GM23248 (cell line): ENCODE data around the gene POU5F2. TPM values are rescaled to one million over a fixed set of nuclear protein-coding genes. Genes with fewer than 3 reads are reported as not detected.
A peak's percentile ranks its signal among the peaks of the same experiment; 100 is the strongest.

Source experiments
- DNase-seq: peaks from one replicate; pipeline ENCODE4 v3.0.0-alpha.2; 2015
- H2AFZ ChIP-seq: fragments of 200-600 bp; sonication (generic); 2 replicates; pipeline ENCODE4 v1.6.1; 2016; ENCODE audit warnings: antibody characterized with exemption
- H3F3A ChIP-seq: fragments of 200-600 bp; sonication (generic); 2 replicates; pipeline ENCODE4 v1.6.1; 2016; ENCODE audit warnings: mild to moderate bottlenecking, antibody characterized with exemption, mixed run types; ENCODE audit not compliant: insufficient read depth
- H3K27ac ChIP-seq: fragments of 200-600 bp; sonication (generic); 2 replicates; pipeline ENCODE4 v1.5.1; 2016; ENCODE audit warnings: mild to moderate bottlenecking
- H3K27me3 ChIP-seq: fragments of 200-600 bp; sonication (generic); replicated peaks from 2 replicates; pipeline ENCODE4 v1.6.1; 2016; ENCODE audit warnings: mild to moderate bottlenecking; ENCODE audit not compliant: insufficient read depth
- H3K36me3 ChIP-seq: fragments of 200-600 bp; sonication (generic); 2 replicates; pipeline ENCODE4 v1.6.1; 2016; ENCODE audit warnings: low read depth, mild to moderate bottlenecking
- H3K4me1 ChIP-seq: fragments of 200-600 bp; sonication (generic); 2 replicates; pipeline ENCODE4 v1.6.1; 2016; ENCODE audit warnings: mild to moderate bottlenecking; ENCODE audit not compliant: insufficient read depth
- H3K4me2 ChIP-seq: fragments of 200-600 bp; sonication (generic); one replicate; pipeline ENCODE4 v1.6.1; 2016; ENCODE audit warnings: mild to moderate bottlenecking; ENCODE audit not compliant: unreplicated experiment
- H3K4me3 ChIP-seq: fragments of 200-600 bp; sonication (generic); 2 replicates; pipeline ENCODE4 v1.5.1; 2016; ENCODE audit warnings: mild to moderate bottlenecking
- H3K79me2 ChIP-seq: fragments of 200-600 bp; sonication (generic); 2 replicates; pipeline ENCODE4 v1.6.1; 2016; ENCODE audit warnings: mild to moderate bottlenecking; ENCODE audit not compliant: insufficient read depth
- H3K9ac ChIP-seq: fragments of 200-600 bp; sonication (generic); 2 replicates; pipeline ENCODE4 v1.6.1; 2016; ENCODE audit warnings: mild to moderate bottlenecking
- H3K9me2 ChIP-seq: fragments of 200-600 bp; sonication (generic); 2 replicates; pipeline ENCODE4 v1.6.1; 2016; ENCODE audit warnings: mixed run types, mild to moderate bottlenecking, moderate library complexity; ENCODE audit not compliant: insufficient read depth
- H3K9me3 ChIP-seq: fragments of 200-600 bp; sonication (generic); one replicate; pipeline ENCODE4 v1.6.1; 2017; ENCODE audit warnings: low read depth
- H4K20me1 ChIP-seq: fragments of 200-600 bp; sonication (generic); 2 replicates; pipeline ENCODE4 v1.6.0; 2016; ENCODE audit not compliant: insufficient read depth
- EZH2 ChIP-seq: fragments of 200-600 bp; sonication (generic); IDR thresholded peaks from 2 replicates; pipeline ENCODE4 v1.6.1; 2018; ENCODE audit warnings: antibody characterized with exemption, mild to moderate bottlenecking; ENCODE audit not compliant: insufficient read depth, poor library complexity, severe bottlenecking
- EZH2phosphoT487 ChIP-seq: fragments of 200-600 bp; sonication (generic); IDR thresholded peaks from 2 replicates; pipeline ENCODE4 v1.6.1; 2018; ENCODE audit warnings: antibody characterized with exemption, moderate library complexity, mild to moderate bottlenecking, low read depth; ENCODE audit not compliant: insufficient read depth
- WGBS, 2 experiments: methylation state at CpG; one replicate each; pipeline ENCODE4 v1.1.6; 2015 to 2017; ENCODE audit warnings: low lambda C conversion rate in 2 of 2, low coverage in 1 of 2; ENCODE audit errors: missing lambda C conversion rate in 2 of 2; 5-methylcytosine and 5-hydroxymethylcytosine counted together
- in situ Hi-C: fragments of 300-500 bp; cut with MboI; formaldehyde crosslinking; loops from 2 replicates; pipeline ENCODE4 v1.15.0; 2020
- polyA plus RNA-seq: library from polyadenylated mRNA; unstranded; fragments of >200 nt; fragmentation: Nextera tagmentation; extraction: Ambion mirVana; gene quantifications from 2 replicates; pipeline ENCODE4 v1.2.1, GENCODE V29; 2016
- total RNA-seq: library from RNA; depleted of rRNA; stranded (reverse); fragments of >200 nt; shearing (Covaris generic); gene quantifications from 2 replicates; pipeline ENCODE4 v1.2.3, GENCODE V29; 2014; rRNA removed

The POU5F2 gene
- 0.32 and 0.76 TPM in 2 replicates for total RNA-seq
- 0.08 and 0.16 TPM in 2 replicates for polyA plus RNA-seq

DNA sequence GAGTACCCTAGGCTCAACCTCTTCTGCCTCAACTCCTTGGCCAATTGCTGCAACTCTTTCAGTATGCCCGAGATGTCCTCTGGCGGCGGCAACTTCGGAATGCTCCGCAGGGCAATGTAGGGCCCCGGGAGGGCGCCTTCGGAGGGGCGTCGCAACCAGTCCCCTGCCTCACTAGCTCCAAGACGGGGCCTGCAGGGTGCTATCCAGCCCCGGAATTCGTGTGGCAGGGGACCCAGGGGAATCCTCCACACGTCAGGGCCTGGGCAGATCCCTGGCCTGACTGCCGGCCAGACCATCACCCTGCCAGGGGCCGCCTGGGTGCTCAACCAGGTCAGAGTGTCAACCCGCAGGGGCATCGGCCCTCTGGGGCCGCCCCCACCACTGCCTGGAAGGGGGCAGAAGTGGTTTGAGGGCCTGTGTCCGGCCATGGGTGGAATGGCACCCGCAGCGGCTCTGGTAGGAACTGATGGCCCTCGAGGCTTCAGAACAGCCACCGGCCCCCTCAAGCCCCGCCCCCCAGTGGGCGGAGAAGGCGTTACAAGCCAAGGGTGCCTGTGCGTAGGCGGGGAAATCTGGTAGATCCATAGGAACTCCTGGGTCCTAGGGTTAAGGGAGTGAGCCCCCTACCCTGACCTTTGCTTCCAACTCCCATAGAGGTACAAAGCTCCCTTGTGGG lies at the start of gene POU5F2:
Gene POU5F2 (minus strand): TSS at position 465 of the 676 bp plus-strand sequence. CDS start 37 bp downstream, at position 428.
- Histone ChIP-seq H3K36me3 (no peaks in the 10 kb centered on the region), H4K20me1 (no peaks in the 10 kb centered on the region), H3K27ac (no peak within 1 kb of the TSS), H2AFZ (no peak within 1 kb of the TSS), H3K9me3 (no peaks in the 10 kb centered on the region), H3K4me1 (peaks cover 5% of the 10 kb centered on the region), H3F3A (peaks cover 8% of the 10 kb centered on the region; the same call in 1 of the 2 replicates), H3K4me2 (no peak within 1 kb of the TSS), H3K27me3 (no peaks in the 10 kb centered on the region), H3K9me2 (no peaks in the 10 kb centered on the region), H3K9ac (no peak within 1 kb of the TSS), H3K4me3 (no peak within 1 kb of the TSS), H3K79me2 (no peaks in the 10 kb centered on the region)
- in situ Hi-C loops: no loop called here
- TF ChIP-seq EZH2: no peak
- no peak for TF ChIP-seq EZH2phosphoT487
- no peak for DNase-seq
- WGBS, 2 experiments: 95 to 99% methylated on average over 23 to 29 of the region's 29 CpGs

DNA sequence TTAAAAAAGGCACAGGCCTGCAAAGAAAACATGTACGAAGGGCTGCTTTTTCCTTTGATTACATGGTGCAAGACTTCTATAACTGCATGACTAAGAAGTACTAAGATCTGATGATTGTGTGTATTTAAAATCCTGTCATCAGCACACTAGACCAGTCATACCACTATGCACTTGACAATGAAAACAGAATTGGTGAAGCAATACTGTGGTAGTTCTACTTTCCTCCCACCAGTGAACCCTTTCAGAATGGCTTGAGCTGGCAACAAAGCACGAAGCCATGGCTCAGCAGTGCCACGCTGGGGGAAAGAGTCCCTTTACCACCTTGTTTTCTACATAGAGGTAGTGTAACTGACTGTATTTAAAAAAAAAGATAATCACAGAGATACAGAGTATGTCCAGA lies 49.0 kb upstream of the POU5F2 start:
- WGBS, 2 experiments: 64 to 66% methylated on average over 3 of the region's 3 CpGs
- in situ Hi-C loops: loop anchor here (25.0 kb wide), 3 partner anchors 703 to 1103 kb away; no protein-coding TSS in a partner anchor

GRCh38 chr5:93789173-93790067 lies 48.0 kb upstream of the POU5F2 start:
- H3K27ac ChIP-seq: no peak overlapping the region
- H3F3A ChIP-seq: peaks cover 18% of the 10 kb centered on the region; the same call in 1 of the 2 replicates
- WGBS, 2 experiments: 30 to 34% methylated on average over 5 of the region's 5 CpGs

More for the DNA sequence above, 49.0 kb upstream of the POU5F2 start:
- no peak overlapping the region for H3K27ac ChIP-seq
- DNase-seq: peak; percentile 72
- no peaks in the 10 kb centered on the region for H3K9me3 ChIP-seq
- no peaks in the 10 kb centered on the region for H3K27me3 ChIP-seq
- no peaks in the 10 kb centered on the region for H3K79me2 ChIP-seq
- H3K9me2 ChIP-seq: no peaks in the 10 kb centered on the region
- H3K9ac ChIP-seq: no peak overlapping the region
- no peaks in the 10 kb centered on the region for H3K36me3 ChIP-seq
- TF ChIP-seq EZH2phosphoT487 (no peak), EZH2 (no peak)
- peaks cover 18% of the 10 kb centered on the region; the same call in 1 of the 2 replicates for H3F3A ChIP-seq
- 0 out of 2 replicates have a peak, but pooled peaks cover 3% of the 10 kb centered on the region for H4K20me1 ChIP-seq
- H3K4me1 ChIP-seq: peaks cover 22% of the 10 kb centered on the region
- H3K4me2 ChIP-seq: no peak overlapping the region
- no peak overlapping the region for H3K4me3 ChIP-seq
- no peak overlapping the region for H2AFZ ChIP-seq

DNA sequence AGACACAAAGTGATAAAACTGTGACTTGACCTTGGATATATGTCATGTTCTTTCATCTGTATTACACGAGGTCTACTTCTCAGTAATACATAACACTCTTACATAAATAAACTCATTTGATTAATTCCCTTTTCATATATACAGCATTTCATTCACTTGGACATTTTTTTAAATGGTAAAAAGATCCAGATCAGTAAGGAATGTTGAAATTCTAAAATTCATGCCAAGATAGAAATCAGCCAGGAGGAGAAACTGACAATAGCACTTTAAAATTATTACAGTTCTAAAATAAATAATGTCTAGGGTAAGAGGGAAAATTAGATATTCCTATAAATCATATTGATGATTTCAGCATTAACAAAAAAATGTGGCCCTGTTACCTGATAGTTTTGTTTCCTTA lies 46.2 kb upstream of the POU5F2 start:
- no peaks in the 10 kb centered on the region for H3K36me3 ChIP-seq
- no peak overlapping the region for H2AFZ ChIP-seq
- TF ChIP-seq EZH2 (no peak), EZH2phosphoT487 (no peak)
- H3K4me2 ChIP-seq: no peak overlapping the region
- H3K79me2 ChIP-seq: no peaks in the 10 kb centered on the region
- no peaks in the 10 kb centered on the region for H3K9me3 ChIP-seq
- H3K27me3 ChIP-seq: no peaks in the 10 kb centered on the region
- H3F3A ChIP-seq: peaks cover 18% of the 10 kb centered on the region; the same call in 1 of the 2 replicates
- H3K27ac ChIP-seq: no peak overlapping the region
- DNase-seq: no peak
- peaks cover 32% of the 10 kb centered on the region for H3K4me1 ChIP-seq
- WGBS, 2 experiments: 73 to 84% methylated on average over 1 of the region's 1 CpG
- H4K20me1 ChIP-seq: 0 out of 2 replicates have a peak, but pooled peaks cover 3% of the 10 kb centered on the region
- in situ Hi-C loops: loop anchor here (25.0 kb wide), 3 partner anchors 700 to 1100 kb away; no protein-coding TSS in a partner anchor
- H3K9me2 ChIP-seq: no peaks in the 10 kb centered on the region
- no peak overlapping the region for H3K9ac ChIP-seq
- H3K4me3 ChIP-seq: no peak overlapping the region

More at GRCh38 chr5:93789173-93790067, 48.0 kb upstream of the POU5F2 start:
- no peaks in the 10 kb centered on the region for H3K36me3 ChIP-seq
- no peaks in the 10 kb centered on the region for H3K9me3 ChIP-seq
- no peaks in the 10 kb centered on the region for H3K79me2 ChIP-seq
- H3K4me3 ChIP-seq: no peak overlapping the region
- H4K20me1 ChIP-seq: 0 out of 2 replicates have a peak, but pooled peaks cover 3% of the 10 kb centered on the region
- no peak overlapping the region for H3K4me2 ChIP-seq
- in situ Hi-C loops: loop anchor here (25.0 kb wide), 3 partner anchors 702 to 1102 kb away; no protein-coding TSS in a partner anchor
- H3K9me2 ChIP-seq: no peaks in the 10 kb centered on the region
- peak; percentile 85 for DNase-seq
- H3K27me3 ChIP-seq: no peaks in the 10 kb centered on the region
- no peak overlapping the region for H2AFZ ChIP-seq
- peak; percentile 81; the same call in 1 of the 2 replicates for TF ChIP-seq EZH2phosphoT487
- TF ChIP-seq EZH2: no peak
- no peak overlapping the region for H3K9ac ChIP-seq
- peaks cover 22% of the 10 kb centered on the region for H3K4me1 ChIP-seq
